HFF-Myc (cell line): ENCODE results near the gene PLEKHG5.

Source experiments
- DNase-seq: peaks from one replicate; pipeline ENCODE4 v3.0.0-alpha.2; 2011; ENCODE audit warnings: low read depth; ENCODE audit errors: extremely low read depth
- H3K4me3 ChIP-seq: replicated peaks from 2 replicates; pipeline ENCODE4 v1.5.1; 2011; ENCODE audit warnings: low read depth, mild to moderate bottlenecking, control low read depth, low read length
- CTCF ChIP-seq: IDR thresholded peaks from 2 replicates; pipeline ENCODE4 v1.5.1; 2012; ENCODE audit warnings: mild to moderate bottlenecking, low read depth, low read length, control low read depth; ENCODE audit errors: missing control alignments

The PLEKHG5 gene

GRCh38 chr1:6517435-6517851 is 26.0 kb upstream of the PLEKHG5 start:
- no peak for TF ChIP-seq CTCF
- no peak for DNase-seq
- no peak overlapping the region for H3K4me3 ChIP-seq

- no peak for DNase-seq
- no peak for TF ChIP-seq CTCF
- H3K4me3 ChIP-seq: no peak overlapping the region
Measured at GRCh38 chr1:6515771-6516170, 24.3 kb upstream of the PLEKHG5 start.

GRCh38 chr1:6513320-6513801 is 21.9 kb upstream of the PLEKHG5 start:
- no peak for TF ChIP-seq CTCF
- no peak overlapping the region for H3K4me3 ChIP-seq
- DNase-seq: no peak

- H3K4me3 ChIP-seq: no peak overlapping the region
- DNase-seq: no peak
- TF ChIP-seq CTCF: no peak
Measured at GRCh38 chr1:6512908-6513280, 21.4 kb upstream of the PLEKHG5 start.

- no peak for DNase-seq
- H3K4me3 ChIP-seq: no peak overlapping the region
- TF ChIP-seq CTCF: no peak
Measured at GRCh38 chr1:6512245-6512907, 20.9 kb upstream of the PLEKHG5 start.

GRCh38 chr1:6511561-6512244 is 20.2 kb upstream of the PLEKHG5 start:
- no peak for TF ChIP-seq CTCF
- no peak for DNase-seq
- H3K4me3 ChIP-seq: no peak overlapping the region
